HuH-7.5 (cell line): ENCODE results near the gene TLR6.

ENCODE experiments used
- DNase-seq: peaks from one replicate; pipeline ENCODE4 v3.0.0; 2011; ENCODE audit warnings: low spot score

The TLR6 gene

GRCh38 chr4:38856524-38857337, at the start of gene TLR6:
TSS of gene TLR6 (minus strand) at chr4:38856817. CDS start at chr4:38829473, 27,344 bp downstream.
- DNase-seq, result no peak

- DNase-seq, result no peak
Measured at GRCh38 chr4:38905652-38906385, 49.2 kb upstream of the TLR6 start.

- DNase-seq, result no peak
Measured at GRCh38 chr4:38904682-38905081, 48.1 kb upstream of the TLR6 start.

- DNase-seq, result peak; percentile 54
Measured at GRCh38 chr4:38904090-38904666, 47.6 kb upstream of the TLR6 start.

- no peak for DNase-seq
Measured at GRCh38 chr4:38902695-38903094, 46.1 kb upstream of the TLR6 start.

GRCh38 chr4:38902221-38902620, 45.6 kb upstream of the TLR6 start:
- DNase-seq, result no peak

- DNase-seq, result no peak
Measured at GRCh38 chr4:38898245-38898644, 41.6 kb upstream of the TLR6 start.

GRCh38 chr4:38896940-38897339, 40.3 kb upstream of the TLR6 start:
- DNase-seq, result no peak

GRCh38 chr4:38894322-38894982, 37.8 kb upstream of the TLR6 start:
- DNase-seq, result no peak

GRCh38 chr4:38891051-38891983, 34.7 kb upstream of the TLR6 start:
- no peak for DNase-seq

- DNase-seq, result no peak
Measured at GRCh38 chr4:38889143-38889542, 32.5 kb upstream of the TLR6 start.

- DNase-seq, result no peak
Measured at GRCh38 chr4:38884254-38884653, 27.6 kb upstream of the TLR6 start.

- no peak for DNase-seq
Measured at GRCh38 chr4:38876636-38877035, 20.0 kb upstream of the TLR6 start.

GRCh38 chr4:38873290-38873944, 16.8 kb upstream of the TLR6 start:
- no peak for DNase-seq

- peak; percentile 35 for DNase-seq
Measured at GRCh38 chr4:38872620-38873019, 16.0 kb upstream of the TLR6 start.

GRCh38 chr4:38871593-38871992, 15.0 kb upstream of the TLR6 start:
- DNase-seq, result no peak

- no peak for DNase-seq
Measured at GRCh38 chr4:38870098-38870808, 13.6 kb upstream of the TLR6 start.

GRCh38 chr4:38869511-38869910, 12.9 kb upstream of the TLR6 start:
- DNase-seq, result no peak

GRCh38 chr4:38868059-38868960, 11.7 kb upstream of the TLR6 start:
- DNase-seq, result no peak
